Liver (tissue), 3 donors: ENCODE results near the gene ITGA2.

ENCODE experiments used
- ATF3 ChIP-seq: IDR thresholded peaks from 2 replicates; pipeline ENCODE4 v1.6.1; 2016; ENCODE audit warnings: antibody characterized with exemption
- EGR1 ChIP-seq, 2 donors: IDR thresholded peaks; 2 replicates each; pipeline ENCODE4 v1.6.1; 2016 to 2018; ENCODE audit warnings: antibody characterized with exemption in 2 of 2, low read depth in 2 of 2
- FOXA1 ChIP-seq: IDR thresholded peaks from 2 replicates; pipeline ENCODE4 v1.6.1; 2016; ENCODE audit warnings: antibody characterized with exemption
- GABPA ChIP-seq, 2 donors: IDR thresholded peaks in 1 of 2; conservative IDR thresholded peaks in 1 of 2; 2 replicates each; pipeline ENCODE4 v1.6.1; 2016; ENCODE audit warnings: antibody characterized with exemption in 2 of 2, mild to moderate bottlenecking in 1 of 2, moderate library complexity in 1 of 2
- HNF4A ChIP-seq, 2 donors: conservative IDR thresholded peaks; 2 replicates each; pipeline ENCODE4 v1.6.1; 2016; ENCODE audit warnings: antibody characterized with exemption in 2 of 2, mild to moderate bottlenecking in 2 of 2
- HNF4G ChIP-seq: IDR thresholded peaks from 2 replicates; pipeline ENCODE4 v1.6.1; 2016; ENCODE audit warnings: antibody characterized with exemption
- RAD21 ChIP-seq, 2 donors: IDR thresholded peaks; 2 replicates each; pipeline ENCODE4 v1.6.1; 2016; ENCODE audit warnings: antibody characterized with exemption in 2 of 2, mild to moderate bottlenecking in 2 of 2
- RXRA ChIP-seq, 2 donors: IDR thresholded peaks; 2 replicates each; pipeline ENCODE4 v1.6.1; 2017 to 2018; ENCODE audit warnings: antibody characterized with exemption in 2 of 2, mild to moderate bottlenecking in 1 of 2
- SP1 ChIP-seq: IDR thresholded peaks from 2 replicates; pipeline ENCODE4 v1.6.1; 2018; ENCODE audit warnings: antibody characterized with exemption, mild to moderate bottlenecking
- TAF1 ChIP-seq: conservative IDR thresholded peaks from 2 replicates; pipeline ENCODE4 v1.6.1; 2016; ENCODE audit warnings: antibody characterized with exemption, mild to moderate bottlenecking
- YY1 ChIP-seq: IDR thresholded peaks from 2 replicates; pipeline ENCODE4 v1.6.1; 2016; ENCODE audit warnings: antibody characterized with exemption, mild to moderate bottlenecking
- TF ChIP-seq, protein P1 (sequence below): IDR thresholded peaks from 2 replicates; pipeline ENCODE4 v1.6.1; 2016; ENCODE audit warnings: antibody characterized with exemption, mild to moderate bottlenecking
- TF ChIP-seq, protein P2 (sequence below): fragments of 150-350 bp; IDR thresholded peaks from 2 replicates; pipeline ENCODE4 v1.5.1; 2017; ENCODE audit warnings: improper control_type of control experiment, low read depth, low read length; ENCODE audit not compliant: missing input control
- TF ChIP-seq, protein P3 (sequence below): IDR thresholded peaks from 2 replicates; pipeline ENCODE4 v1.6.1; 2016; ENCODE audit warnings: antibody characterized with exemption
- donor health status: healthy.
- donor health status: healthy.

- TF ChIP-seq, protein P1, sequence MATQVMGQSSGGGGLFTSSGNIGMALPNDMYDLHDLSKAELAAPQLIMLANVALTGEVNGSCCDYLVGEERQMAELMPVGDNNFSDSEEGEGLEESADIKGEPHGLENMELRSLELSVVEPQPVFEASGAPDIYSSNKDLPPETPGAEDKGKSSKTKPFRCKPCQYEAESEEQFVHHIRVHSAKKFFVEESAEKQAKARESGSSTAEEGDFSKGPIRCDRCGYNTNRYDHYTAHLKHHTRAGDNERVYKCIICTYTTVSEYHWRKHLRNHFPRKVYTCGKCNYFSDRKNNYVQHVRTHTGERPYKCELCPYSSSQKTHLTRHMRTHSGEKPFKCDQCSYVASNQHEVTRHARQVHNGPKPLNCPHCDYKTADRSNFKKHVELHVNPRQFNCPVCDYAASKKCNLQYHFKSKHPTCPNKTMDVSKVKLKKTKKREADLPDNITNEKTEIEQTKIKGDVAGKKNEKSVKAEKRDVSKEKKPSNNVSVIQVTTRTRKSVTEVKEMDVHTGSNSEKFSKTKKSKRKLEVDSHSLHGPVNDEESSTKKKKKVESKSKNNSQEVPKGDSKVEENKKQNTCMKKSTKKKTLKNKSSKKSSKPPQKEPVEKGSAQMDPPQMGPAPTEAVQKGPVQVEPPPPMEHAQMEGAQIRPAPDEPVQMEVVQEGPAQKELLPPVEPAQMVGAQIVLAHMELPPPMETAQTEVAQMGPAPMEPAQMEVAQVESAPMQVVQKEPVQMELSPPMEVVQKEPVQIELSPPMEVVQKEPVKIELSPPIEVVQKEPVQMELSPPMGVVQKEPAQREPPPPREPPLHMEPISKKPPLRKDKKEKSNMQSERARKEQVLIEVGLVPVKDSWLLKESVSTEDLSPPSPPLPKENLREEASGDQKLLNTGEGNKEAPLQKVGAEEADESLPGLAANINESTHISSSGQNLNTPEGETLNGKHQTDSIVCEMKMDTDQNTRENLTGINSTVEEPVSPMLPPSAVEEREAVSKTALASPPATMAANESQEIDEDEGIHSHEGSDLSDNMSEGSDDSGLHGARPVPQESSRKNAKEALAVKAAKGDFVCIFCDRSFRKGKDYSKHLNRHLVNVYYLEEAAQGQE = no peak
- TF ChIP-seq, protein P2, sequence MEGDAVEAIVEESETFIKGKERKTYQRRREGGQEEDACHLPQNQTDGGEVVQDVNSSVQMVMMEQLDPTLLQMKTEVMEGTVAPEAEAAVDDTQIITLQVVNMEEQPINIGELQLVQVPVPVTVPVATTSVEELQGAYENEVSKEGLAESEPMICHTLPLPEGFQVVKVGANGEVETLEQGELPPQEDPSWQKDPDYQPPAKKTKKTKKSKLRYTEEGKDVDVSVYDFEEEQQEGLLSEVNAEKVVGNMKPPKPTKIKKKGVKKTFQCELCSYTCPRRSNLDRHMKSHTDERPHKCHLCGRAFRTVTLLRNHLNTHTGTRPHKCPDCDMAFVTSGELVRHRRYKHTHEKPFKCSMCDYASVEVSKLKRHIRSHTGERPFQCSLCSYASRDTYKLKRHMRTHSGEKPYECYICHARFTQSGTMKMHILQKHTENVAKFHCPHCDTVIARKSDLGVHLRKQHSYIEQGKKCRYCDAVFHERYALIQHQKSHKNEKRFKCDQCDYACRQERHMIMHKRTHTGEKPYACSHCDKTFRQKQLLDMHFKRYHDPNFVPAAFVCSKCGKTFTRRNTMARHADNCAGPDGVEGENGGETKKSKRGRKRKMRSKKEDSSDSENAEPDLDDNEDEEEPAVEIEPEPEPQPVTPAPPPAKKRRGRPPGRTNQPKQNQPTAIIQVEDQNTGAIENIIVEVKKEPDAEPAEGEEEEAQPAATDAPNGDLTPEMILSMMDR = no peak
- no peak for TF ChIP-seq EGR1 (IDR thresholded peaks at IDR 0.05; ENCODE audit: low read depth in 2 of 2)
- no peak for TF ChIP-seq GABPA (IDR thresholded peaks at IDR 0.05 in 1 of 2, conservative IDR thresholded peaks at IDR 0.05 in 1 of 2)
- TF ChIP-seq, protein P3, sequence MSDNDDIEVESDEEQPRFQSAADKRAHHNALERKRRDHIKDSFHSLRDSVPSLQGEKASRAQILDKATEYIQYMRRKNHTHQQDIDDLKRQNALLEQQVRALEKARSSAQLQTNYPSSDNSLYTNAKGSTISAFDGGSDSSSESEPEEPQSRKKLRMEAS = no peak
- no peak for TF ChIP-seq FOXA1
- peak in 1 of 2 donors; percentile 21 for TF ChIP-seq RAD21 (IDR thresholded peaks at IDR 0.05)
- no peak for TF ChIP-seq ATF3
- no peak for TF ChIP-seq RXRA (IDR thresholded peaks at IDR 0.05)
- TF ChIP-seq YY1 = no peak
- TF ChIP-seq SP1 = no peak
- no peak for TF ChIP-seq HNF4G
- no peak for TF ChIP-seq TAF1
- no peak for TF ChIP-seq HNF4A (conservative IDR thresholded peaks at IDR 0.05)
Measured at GRCh38 chr5:53035868-53036381, 46.8 kb downstream of the ITGA2 start.
